Omental fat pad (tissue), 4 donors: ENCODE data around the gene VOPP1. TPM values are rescaled to one million over a fixed set of nuclear protein-coding genes. Genes with fewer than 3 reads are reported as not detected.

Experiments used
- ATAC-seq: fragments of 150-250 bp; one replicate; pipeline ENCODE4 v1.9.1; 2016; ENCODE audit warnings: mild to moderate bottlenecking, moderate library complexity; ENCODE audit not compliant: low FRiP score
- DNase-seq: peaks from one replicate; pipeline ENCODE4 v3.0.0-alpha.2; 2019; ENCODE audit warnings: low spot score
- CTCF ChIP-seq, 3 donors: fragments of 450-650 bp; IDR thresholded peaks; one replicate each; pipeline ENCODE4 v1.5.1; 2016 to 2017; ENCODE audit warnings: antibody characterized with exemption in 3 of 3, mild to moderate bottlenecking in 3 of 3, moderate library complexity in 2 of 3
- total RNA-seq, 4 donors: library from RNA; depleted of rRNA; stranded (reverse); fragments of >200 nt; gene quantifications; one replicate each; pipeline ENCODE4 v1.1.0, GENCODE V29; 2016

VOPP1 gene
- total RNA-seq, 4 donors from 2014 or later = 31.3 to 64.0 (median 57.9) TPM

GRCh38 chr7:55481155-55481554 is 91.1 kb downstream of the VOPP1 start:
- ATAC-seq (no peak), DNase-seq (no peak)
- no peak for TF ChIP-seq CTCF (IDR thresholded peaks at IDR 0.05)

GRCh38 chr7:55478700-55479099 is 93.6 kb downstream of the VOPP1 start:
- ATAC-seq = no peak
- DNase-seq = no peak
- TF ChIP-seq CTCF (IDR thresholded peaks at IDR 0.05) = no peak

- DNase-seq (no peak), ATAC-seq (no peak)
- no peak for TF ChIP-seq CTCF (IDR thresholded peaks at IDR 0.05)
Observed at GRCh38 chr7:55477781-55478374, 94.4 kb downstream of the VOPP1 start.

- no peak for ATAC-seq
- DNase-seq = no peak
- no peak for TF ChIP-seq CTCF (IDR thresholded peaks at IDR 0.05)
Observed at GRCh38 chr7:55476852-55477780, 95.2 kb downstream of the VOPP1 start.

GRCh38 chr7:55475855-55476803 is 96.2 kb downstream of the VOPP1 start:
- DNase-seq (no peak), ATAC-seq (no peak)
- no peak for TF ChIP-seq CTCF (IDR thresholded peaks at IDR 0.05)

- DNase-seq (no peak), ATAC-seq (no peak)
- no peak for TF ChIP-seq CTCF (IDR thresholded peaks at IDR 0.05)
Observed at GRCh38 chr7:55474944-55475854, 97.1 kb downstream of the VOPP1 start.
